CD8-positive, alpha-beta memory T cell (primary cell): ENCODE data around the gene RTN4R. TPM values are rescaled to one million over a fixed set of nuclear protein-coding genes. Genes with fewer than 3 reads are reported as not detected.

Experiments used
- CTCF ChIA-PET: fragments of 350-600 bp; sonication (Branson Sonifier 250); formaldehyde crosslinking; loops from one replicate; lab custom pipeline; 2021; ENCODE audit warnings: antibody characterized with exemption; lab: Charles Lee
- POLR2A ChIA-PET: fragments of 350-600 bp; sonication (Branson Sonifier 250); formaldehyde crosslinking; loops from one replicate; lab custom pipeline; 2021; ENCODE audit warnings: antibody characterized with exemption; lab: Charles Lee
- DNase-seq, 5 donors: peaks; one replicate each; pipeline versions ENCODE4 v3.0.0 to v3.0.0-alpha.2; 2020 to 2022; ENCODE audit warnings: mixed read lengths in 1 of 5
- H3K27ac ChIP-seq: one replicate; pipeline ENCODE4 v1.7.0; 2013; ENCODE audit warnings: low read depth, mild to moderate bottlenecking, low read length, moderate library complexity
- H3K27me3 ChIP-seq: 2 replicates; pipeline ENCODE4 v1.7.0; 2013; ENCODE audit warnings: low read length, mild to moderate bottlenecking; ENCODE audit not compliant: insufficient read depth, poor library complexity, severe bottlenecking
- H3K36me3 ChIP-seq: 2 replicates; pipeline ENCODE4 v1.7.0; 2013; ENCODE audit warnings: mild to moderate bottlenecking, low read length, moderate library complexity; ENCODE audit not compliant: insufficient read depth
- H3K4me1 ChIP-seq: 2 replicates; pipeline ENCODE4 v1.7.0; 2013; ENCODE audit warnings: mild to moderate bottlenecking, low read length, moderate library complexity; ENCODE audit not compliant: insufficient read depth
- H3K4me3 ChIP-seq: 2 replicates; pipeline ENCODE4 v1.7.0; 2013; ENCODE audit warnings: mild to moderate bottlenecking, low read length
- H3K9me3 ChIP-seq: 2 replicates; pipeline ENCODE4 v1.7.0; 2013; ENCODE audit warnings: mild to moderate bottlenecking, low read length
- H3K27ac Mint-ChIP-seq, 8 donors: one replicate each; pipeline ENCODE4 v1.8.0; 2020 to 2021; ENCODE audit warnings: mixed read lengths in 8 of 8, mild to moderate bottlenecking in 6 of 8, inconsistent platforms in 3 of 8, moderate library complexity in 3 of 8
- H3K27me3 Mint-ChIP-seq, 2 donors: one replicate each; pipeline ENCODE4 v1.8.0; 2020 to 2021; ENCODE audit warnings: mixed read lengths in 2 of 2, mild to moderate bottlenecking in 1 of 2, moderate library complexity in 1 of 2
- H3K36me3 Mint-ChIP-seq, 3 donors: one replicate each; pipeline ENCODE4 v1.8.0; 2020 to 2021; ENCODE audit warnings: mixed read lengths in 3 of 3, inconsistent platforms in 1 of 3, mild to moderate bottlenecking in 1 of 3
- H3K4me1 Mint-ChIP-seq, 3 donors: one replicate each; pipeline ENCODE4 v1.8.0; 2020 to 2021; ENCODE audit warnings: mixed read lengths in 3 of 3, inconsistent platforms in 1 of 3, mild to moderate bottlenecking in 1 of 3
- H3K4me3 Mint-ChIP-seq, 7 donors: one replicate each; pipeline ENCODE4 v1.8.0; 2020 to 2021; ENCODE audit warnings: mixed read lengths in 7 of 7, mild to moderate bottlenecking in 6 of 7, moderate library complexity in 4 of 7, inconsistent platforms in 2 of 7
- H3K9me3 Mint-ChIP-seq, 5 donors: one replicate each; pipeline ENCODE4 v1.8.0; 2020 to 2022; ENCODE audit warnings: mixed read lengths in 5 of 5, mild to moderate bottlenecking in 3 of 5, moderate library complexity in 2 of 5, inconsistent platforms in 1 of 5
- polyA plus RNA-seq: library from polyadenylated mRNA; unstranded; fragments of 300-500 nt; fragmentation: Illumina TruSeq; gene quantifications from one replicate; pipeline ENCODE4 v1.2.3, GENCODE V29; 2021
- total RNA-seq, 2 experiments: library from RNA; stranded (reverse); gene quantifications; one replicate each; pipeline ENCODE4 v1.2.3, GENCODE V29; 2021

The RTN4R gene
- total and polyA plus RNA-seq, 3 experiments from 2014 or later: 1.8 to 6.0 (median 2.7) TPM

- Histone ChIP-seq H3K27me3 (peaks cover 4% of the 10 kb centered on the region), H3K4me3 (no peak overlapping the region), H3K36me3 (no peaks in the 10 kb centered on the region), H3K27ac (no peak overlapping the region), H3K4me1 (peaks cover 25% of the 10 kb centered on the region), H3K9me3 (no peaks in the 10 kb centered on the region)
- Mint-ChIP-seq H3K27me3 (no peaks in the 10 kb centered on the region), H3K27ac (no peak overlapping the region), H3K4me3 (no peak overlapping the region), H3K9me3 (no peaks in the 10 kb centered on the region), H3K4me1 (peaks cover 4 to 25% (median 7%) of the 10 kb centered on the region in 3 donors), H3K36me3 (no peaks in the 10 kb centered on the region)
- CTCF ChIA-PET: no interaction called here
- DNase-seq: no peak
- POLR2A ChIA-PET: no interaction called here
Measured at GRCh38 chr22:20233351-20234313, 34.5 kb downstream of the RTN4R start.

GRCh38 chr22:20232781-20233180, 35.3 kb downstream of the RTN4R start:
- Histone ChIP-seq H3K36me3 (no peaks in the 10 kb centered on the region), H3K4me1 (peaks cover 18% of the 10 kb centered on the region), H3K27me3 (peaks cover 4% of the 10 kb centered on the region), H3K4me3 (no peak overlapping the region), H3K27ac (no peak overlapping the region), H3K9me3 (no peaks in the 10 kb centered on the region)
- Mint-ChIP-seq H3K27me3 (no peaks in the 10 kb centered on the region), H3K27ac (no peak overlapping the region), H3K36me3 (no peaks in the 10 kb centered on the region), H3K4me3 (no peak overlapping the region), H3K4me1 (peaks cover 4 to 16% (median 6%) of the 10 kb centered on the region in 3 donors), H3K9me3 (no peaks in the 10 kb centered on the region)
- no peak for DNase-seq
- ChIA-PET CTCF (no interaction called here), POLR2A (no interaction called here)

- Histone ChIP-seq H3K36me3 (no peaks in the 10 kb centered on the region), H3K27me3 (peaks cover 4% of the 10 kb centered on the region), H3K9me3 (no peaks in the 10 kb centered on the region), H3K27ac (no peak overlapping the region), H3K4me3 (no peak overlapping the region), H3K4me1 (peaks cover 12% of the 10 kb centered on the region)
- ChIA-PET POLR2A (no interaction called here), CTCF (no interaction called here)
- peaks cover 4 to 13% (median 6%) of the 10 kb centered on the region in 3 donors for H3K4me1 Mint-ChIP-seq
- H3K27me3 Mint-ChIP-seq: no peaks in the 10 kb centered on the region
- H3K9me3 Mint-ChIP-seq: no peaks in the 10 kb centered on the region
- H3K36me3 Mint-ChIP-seq: no peaks in the 10 kb centered on the region
- no peak overlapping the region for H3K27ac Mint-ChIP-seq
- DNase-seq: no peak
- no peak overlapping the region for H3K4me3 Mint-ChIP-seq
Measured at GRCh38 chr22:20232237-20232598, 35.9 kb downstream of the RTN4R start.

GRCh38 chr22:20231514-20232236, 36.4 kb downstream of the RTN4R start:
- ChIA-PET POLR2A (no interaction called here), CTCF (no interaction called here)
- H3K27me3 Mint-ChIP-seq: no peaks in the 10 kb centered on the region
- Histone ChIP-seq H3K27ac (no peak overlapping the region), H3K27me3 (no peaks in the 10 kb centered on the region), H3K4me1 (peaks cover 7% of the 10 kb centered on the region), H3K4me3 (no peak overlapping the region), H3K36me3 (no peaks in the 10 kb centered on the region), H3K9me3 (no peaks in the 10 kb centered on the region)
- no peak overlapping the region for H3K27ac Mint-ChIP-seq
- H3K36me3 Mint-ChIP-seq: no peaks in the 10 kb centered on the region
- no peak overlapping the region for H3K4me3 Mint-ChIP-seq
- H3K9me3 Mint-ChIP-seq: no peaks in the 10 kb centered on the region
- no peak for DNase-seq
- peaks cover under 1 to 8% (median 4%) of the 10 kb centered on the region in 3 donors for H3K4me1 Mint-ChIP-seq

GRCh38 chr22:20230777-20231420, 37.2 kb downstream of the RTN4R start:
- H3K27me3 Mint-ChIP-seq: no peaks in the 10 kb centered on the region
- POLR2A ChIA-PET: no interaction called here
- Histone ChIP-seq H3K9me3 (no peaks in the 10 kb centered on the region), H3K4me1 (no peaks in the 10 kb centered on the region), H3K27ac (no peak overlapping the region), H3K27me3 (no peaks in the 10 kb centered on the region), H3K36me3 (no peaks in the 10 kb centered on the region), H3K4me3 (no peak overlapping the region)
- H3K4me1 Mint-ChIP-seq: peaks cover 0 to 5% (median 2%) of the 10 kb centered on the region in 3 donors
- no peaks in the 10 kb centered on the region for H3K9me3 Mint-ChIP-seq
- DNase-seq: no peak
- H3K36me3 Mint-ChIP-seq: no peaks in the 10 kb centered on the region
- H3K27ac Mint-ChIP-seq: no peak overlapping the region
- H3K4me3 Mint-ChIP-seq: no peak overlapping the region
- CTCF ChIA-PET: no interaction called here

GRCh38 chr22:20229916-20230775, 38.0 kb downstream of the RTN4R start:
- DNase-seq: no peak
- Mint-ChIP-seq H3K9me3 (no peaks in the 10 kb centered on the region), H3K4me1 (no peaks in the 10 kb centered on the region), H3K27ac (no peak overlapping the region), H3K4me3 (no peak overlapping the region), H3K36me3 (no peaks in the 10 kb centered on the region), H3K27me3 (no peaks in the 10 kb centered on the region)
- H3K4me3 ChIP-seq: no peak overlapping the region
- no peaks in the 10 kb centered on the region for H3K36me3 ChIP-seq
- no peaks in the 10 kb centered on the region for H3K4me1 ChIP-seq
- ChIA-PET POLR2A (no interaction called here), CTCF (interaction anchor here (1.5 kb wide), 1 partner anchor 9 kb away, joined by 3 read pairs; no protein-coding TSS in a partner anchor)
- H3K27ac ChIP-seq: no peak overlapping the region
- H3K27me3 ChIP-seq: no peaks in the 10 kb centered on the region
- H3K9me3 ChIP-seq: no peaks in the 10 kb centered on the region

- Histone ChIP-seq H3K27ac (no peak overlapping the region), H3K27me3 (no peaks in the 10 kb centered on the region), H3K4me1 (no peaks in the 10 kb centered on the region), H3K4me3 (no peak overlapping the region), H3K36me3 (no peaks in the 10 kb centered on the region), H3K9me3 (no peaks in the 10 kb centered on the region)
- Mint-ChIP-seq H3K4me1 (no peaks in the 10 kb centered on the region), H3K27ac (no peak overlapping the region), H3K4me3 (no peak overlapping the region), H3K9me3 (no peaks in the 10 kb centered on the region), H3K36me3 (no peaks in the 10 kb centered on the region), H3K27me3 (no peaks in the 10 kb centered on the region)
- DNase-seq: no peak
- POLR2A ChIA-PET: no interaction called here
- CTCF ChIA-PET: interaction anchor here (1.5 kb wide), 1 partner anchor 10 kb away, joined by 3 read pairs; no protein-coding TSS in a partner anchor
Measured at GRCh38 chr22:20228939-20229272, 39.2 kb downstream of the RTN4R start.
